Neural cell (in vitro differentiated cells): Measurements from ENCODE around the gene ASMTL. TPM values are rescaled to one million over a fixed set of nuclear protein-coding genes. Genes with fewer than 3 reads are reported as not detected.
"Not testable (repeated sequence)": the region's sequence is repeated elsewhere in the genome, so short reads cannot be mapped to it uniquely, and the experiment has no call there.

Source experiments
- H2AFZ ChIP-seq: fragments of 200-600, 300-800 bp; sonication (generic), shearing (Covaris generic); 2 replicates; pipeline ENCODE4 v1.6.0; 2014; ENCODE audit warnings: low read depth, mild to moderate bottlenecking, antibody characterized with exemption, low read length, moderate library complexity
- H3F3A ChIP-seq: fragments of 200-600 bp; shearing (Covaris generic); 2 replicates; pipeline ENCODE4 v1.6.1; 2016; ENCODE audit warnings: mild to moderate bottlenecking, moderate library complexity, mixed read lengths, antibody characterized with exemption, low read length; ENCODE audit not compliant: insufficient read depth, poor library complexity, severe bottlenecking
- H3K27ac ChIP-seq: fragments of 200-600, 300-800 bp; sonication (generic), shearing (Covaris generic); 2 replicates; pipeline ENCODE4 v1.5.1; 2014; ENCODE audit warnings: mild to moderate bottlenecking, low read length, moderate library complexity
- H3K27me3 ChIP-seq: fragments of 300-800, 200-600 bp; sonication (generic), shearing (Covaris generic); 2 replicates; pipeline ENCODE4 v1.6.0; 2014; ENCODE audit warnings: mild to moderate bottlenecking, low read depth, low read length, moderate library complexity; ENCODE audit not compliant: insufficient read depth
- H3K36me3 ChIP-seq: fragments of 300-800, 200-600 bp; sonication (generic), shearing (Covaris generic); 2 replicates; pipeline ENCODE4 v1.5.1; 2014; ENCODE audit warnings: mild to moderate bottlenecking, antibody characterized with exemption, low read length, moderate library complexity; ENCODE audit not compliant: insufficient read depth
- H3K4me2 ChIP-seq: fragments of 300-800, 200-600 bp; sonication (generic), shearing (Covaris generic); 2 replicates; pipeline ENCODE4 v1.6.0; 2014; ENCODE audit warnings: mild to moderate bottlenecking, low read length
- H3K4me3 ChIP-seq: fragments of 300-800, 200-600 bp; sonication (generic), shearing (Covaris generic); 2 replicates; pipeline ENCODE4 v1.5.1; 2014; ENCODE audit warnings: mild to moderate bottlenecking, low read length, moderate library complexity
- H3K79me2 ChIP-seq: fragments of 200-600 bp; shearing (Covaris generic); replicated peaks from 2 replicates; pipeline ENCODE4 v1.6.0; 2014; ENCODE audit warnings: mild to moderate bottlenecking, low read length, moderate library complexity; ENCODE audit not compliant: insufficient read depth
- H3K9ac ChIP-seq: fragments of 300-800, 200-600 bp; sonication (generic), shearing (Covaris generic); 2 replicates; pipeline ENCODE4 v1.6.1; 2016; ENCODE audit warnings: mild to moderate bottlenecking, low read length, mixed read lengths
- H3K9me2 ChIP-seq: fragments of 200-600 bp; shearing (Covaris generic); 2 replicates; pipeline ENCODE4 v1.6.1; 2016; ENCODE audit warnings: mild to moderate bottlenecking, low read length, mixed read lengths; ENCODE audit not compliant: insufficient read depth
- H3K9me3 ChIP-seq: fragments of 200-600, 300-800 bp; sonication (generic), shearing (Covaris generic); 2 replicates; pipeline ENCODE4 v1.6.1; 2016; ENCODE audit warnings: mild to moderate bottlenecking, mixed run types, low read length, moderate library complexity, mixed read lengths
- H4K20me1 ChIP-seq: fragments of 200-600 bp; shearing (Covaris generic); 2 replicates; pipeline ENCODE4 v1.6.1; 2016; ENCODE audit warnings: mild to moderate bottlenecking, mixed run types; ENCODE audit not compliant: insufficient read depth
- CTCF ChIP-seq: fragments of 450-650 bp; IDR thresholded peaks from 2 replicates; pipeline ENCODE4 v1.5.1; 2014; ENCODE audit warnings: antibody characterized with exemption, mild to moderate bottlenecking, moderate library complexity; ENCODE audit not compliant: poor library complexity, severe bottlenecking
- EP300 ChIP-seq: fragments of 450-650 bp; conservative IDR thresholded peaks from 2 replicates; pipeline ENCODE4 v1.6.1; 2014; ENCODE audit warnings: antibody characterized with exemption, mild to moderate bottlenecking, moderate library complexity; ENCODE audit not compliant: poor library complexity, severe bottlenecking
- EZH2 ChIP-seq: fragments of 200-600, 300-800 bp; shearing (Covaris generic), sonication (generic); IDR thresholded peaks from 2 replicates; pipeline ENCODE4 v1.6.1; 2014; ENCODE audit warnings: antibody characterized with exemption, low read length, borderline replicate concordance, mild to moderate bottlenecking; ENCODE audit not compliant: insufficient read depth, poor library complexity, severe bottlenecking
- MXI1 ChIP-seq: fragments of 450-650 bp; conservative IDR thresholded peaks from 2 replicates; pipeline ENCODE4 v1.6.1; 2014; ENCODE audit warnings: antibody characterized with exemption, mild to moderate bottlenecking; ENCODE audit not compliant: poor library complexity, severe bottlenecking
- POLR2AphosphoS5 ChIP-seq: IDR thresholded peaks from 2 replicates; pipeline ENCODE4 v1.6.1; 2012
- REST ChIP-seq: IDR thresholded peaks from 2 replicates; pipeline ENCODE4 v1.6.1; 2012; ENCODE audit warnings: borderline replicate concordance
- SMC3 ChIP-seq: fragments of 450-650 bp; conservative IDR thresholded peaks from 2 replicates; pipeline ENCODE4 v1.6.1; 2014; ENCODE audit warnings: antibody characterized with exemption, mild to moderate bottlenecking, moderate library complexity; ENCODE audit not compliant: poor library complexity
- TAF1 ChIP-seq: IDR thresholded peaks from 2 replicates; pipeline ENCODE4 v1.6.1; 2012; ENCODE audit warnings: low read depth
- polyA plus RNA-seq: library from polyadenylated mRNA; depleted of rRNA; stranded (reverse); fragments of >200 nt; gene quantifications from 2 replicates; pipeline ENCODE4 v1.2.3, GENCODE V29; 2014

The ASMTL gene
- polyA plus RNA-seq, 1 donor from 2014 or later: 25.9 TPM

GRCh38 chrX:1491851-1492349, 39.2 kb upstream of the ASMTL start:
- no peak overlapping the region for H3K4me3 ChIP-seq
- no peak overlapping the region for H3K9ac ChIP-seq
- no peak overlapping the region for H2AFZ ChIP-seq
- H3K4me2 ChIP-seq: no peak overlapping the region
- H4K20me1 ChIP-seq: no peaks in the 10 kb centered on the region
- H3K9me3 ChIP-seq: no peaks in the 10 kb centered on the region
- H3K27ac ChIP-seq: no peak overlapping the region
- H3K79me2 ChIP-seq: no peaks in the 10 kb centered on the region
- no peaks in the 10 kb centered on the region for H3K27me3 ChIP-seq
- TF ChIP-seq REST: no peak
- TF ChIP-seq TAF1: no peak
- no peak for TF ChIP-seq EZH2
- TF ChIP-seq MXI1: no peak
- TF ChIP-seq CTCF: no peak
- TF ChIP-seq SMC3: no peak
- TF ChIP-seq EP300: no peak
- TF ChIP-seq POLR2AphosphoS5: no peak
- H3K36me3 ChIP-seq: no peaks in the 10 kb centered on the region
- H3F3A ChIP-seq: no peaks in the 10 kb centered on the region
- H3K9me2 ChIP-seq: no peaks in the 10 kb centered on the region

- H3K79me2 ChIP-seq, H3K9ac ChIP-seq, H3K4me3 ChIP-seq, H3K27ac ChIP-seq, H3K27me3 ChIP-seq, H3F3A ChIP-seq, H3K9me2 ChIP-seq, H3K4me2 ChIP-seq, H4K20me1 ChIP-seq, H3K9me3 ChIP-seq, H2AFZ ChIP-seq, H3K36me3 ChIP-seq: not testable (repeated sequence)
Measured at GRCh38 chrX:1491248-1491647, 38.5 kb upstream of the ASMTL start.

- not testable (repeated sequence) for H4K20me1 ChIP-seq, H3K27ac ChIP-seq
Measured at GRCh38 chrX:1490723-1491122, 38.0 kb upstream of the ASMTL start.

GRCh38 chrX:1489354-1489753, 36.6 kb upstream of the ASMTL start:
- H3K27me3 ChIP-seq, H4K20me1 ChIP-seq, H3K9ac ChIP-seq, H3K27ac ChIP-seq, H3K4me3 ChIP-seq, H2AFZ ChIP-seq, H3K79me2 ChIP-seq, H3K4me2 ChIP-seq, H3K9me2 ChIP-seq, H3F3A ChIP-seq, H3K9me3 ChIP-seq, H3K36me3 ChIP-seq: not testable (repeated sequence)

More at GRCh38 chrX:1490723-1491122, 38.0 kb upstream of the ASMTL start:
- H3K79me2 ChIP-seq, H3F3A ChIP-seq, H3K36me3 ChIP-seq, H3K9me3 ChIP-seq, H3K27me3 ChIP-seq, H3K9me2 ChIP-seq, H3K4me2 ChIP-seq, H3K9ac ChIP-seq, H2AFZ ChIP-seq, H3K4me3 ChIP-seq: not testable (repeated sequence)
